HG03060 (cell line): Measurements from ENCODE around the gene PXT1.
"Not testable (repeated sequence)": the region's sequence is repeated elsewhere in the genome, so short reads cannot be mapped to it uniquely, and the experiment has no call there.

Source experiments
- ATAC-seq: cut with Tn5 transposase; IDR thresholded peaks from one replicate; pipeline ENCODE4 v1.9.1; 2021; ENCODE audit warnings: low read depth, moderate number of reproducible peaks; ENCODE audit not compliant: unreplicated experiment

Gene PXT1

GRCh38 chr6:36445621-36446020 is 3.0 kb upstream of the PXT1 start:
- no peak for ATAC-seq

- no peak for ATAC-seq
These were observed 1.8 kb upstream of the PXT1 start for GRCh38 chr6:36444470-36444869.

- ATAC-seq = no peak
These were observed 1.1 kb upstream of the PXT1 start for GRCh38 chr6:36443471-36444428.

- ATAC-seq = no peak
These were observed 467 bp downstream of the PXT1 start for GRCh38 chr6:36442103-36442670.

- peak; percentile 53 for ATAC-seq
These were observed 1.3 kb downstream of the PXT1 start for GRCh38 chr6:36441307-36441894.

- no peak for ATAC-seq
These were observed 6.2 kb downstream of the PXT1 start for GRCh38 chr6:36436466-36436865.

GRCh38 chr6:36432151-36432671 is 10.4 kb downstream of the PXT1 start:
- ATAC-seq = no peak

- no peak for ATAC-seq
These were observed 11.5 kb downstream of the PXT1 start for GRCh38 chr6:36431197-36431596.

- no peak for ATAC-seq
These were observed 12.3 kb downstream of the PXT1 start for GRCh38 chr6:36430351-36430750.

GRCh38 chr6:36428911-36429310 is 13.7 kb downstream of the PXT1 start:
- no peak for ATAC-seq

GRCh38 chr6:36426622-36427021 is 16.0 kb downstream of the PXT1 start:
- no peak for ATAC-seq

- ATAC-seq = peak; percentile 76
These were observed 19.4 kb downstream of the PXT1 start for GRCh38 chr6:36423101-36423824.

- ATAC-seq = no peak
These were observed 19.9 kb downstream of the PXT1 start for GRCh38 chr6:36422714-36423100.

- ATAC-seq = no peak
These were observed 23.3 kb downstream of the PXT1 start for GRCh38 chr6:36419310-36419709.

GRCh38 chr6:36418558-36418957 is 24.1 kb downstream of the PXT1 start:
- ATAC-seq = no peak

GRCh38 chr6:36414481-36414880 is 28.2 kb downstream of the PXT1 start:
- ATAC-seq = no peak

GRCh38 chr6:36413489-36414480 is 28.9 kb downstream of the PXT1 start:
- no peak for ATAC-seq

- ATAC-seq = not testable (repeated sequence)
These were observed 32.9 kb downstream of the PXT1 start for GRCh38 chr6:36409718-36410117.

- no peak for ATAC-seq
These were observed 38.5 kb downstream of the PXT1 start for GRCh38 chr6:36404164-36404563.

- ATAC-seq = no peak
These were observed 40.2 kb downstream of the PXT1 start for GRCh38 chr6:36402481-36402880.
